PC-9 (cell line): ENCODE results near the gene MYO3B. TPM values are rescaled to one million over a fixed set of nuclear protein-coding genes. Genes with fewer than 3 reads are reported as not detected.
A peak's percentile ranks its signal among the peaks of the same experiment; 100 is the strongest.

Experiments
- BruUV-seq: library from RNA; stranded (reverse); fragments of 400-500 nt; replicated peaks from 2 replicates; lab custom pipeline; 2021; lab: Mats Ljungman, UMichigan
- CTCF ChIA-PET: fragments of 300-600 bp; sonication (Branson Sonifier 250); formaldehyde crosslinking; loops from one replicate; lab custom pipeline; 2022; ENCODE audit warnings: antibody characterized with exemption; lab: Charles Lee
- POLR2A ChIA-PET: fragments of 300-600 bp; sonication (Branson Sonifier 250); formaldehyde crosslinking; loops from one replicate; lab custom pipeline; 2022; ENCODE audit warnings: antibody characterized with exemption; ENCODE audit not compliant: unreplicated experiment; lab: Charles Lee
- DNase-seq, 2 experiments: peaks; one replicate each; pipeline versions ENCODE4 v3.0.0 to v3.0.0-alpha.2; 2015 to 2022; ENCODE audit warnings: mixed read lengths in 1 of 2
- H2AFZ ChIP-seq: fragments of 200-600 bp; sonication (generic); 2 replicates; pipeline ENCODE4 v1.8.1; 2017; ENCODE audit warnings: antibody characterized with exemption
- H3F3A ChIP-seq: fragments of 200-600 bp; sonication (generic); 2 replicates; pipeline ENCODE4 v1.8.1; 2017; ENCODE audit warnings: antibody characterized with exemption, mild to moderate bottlenecking, low read depth; ENCODE audit not compliant: insufficient read depth
- H3K27ac ChIP-seq: fragments of 200-600 bp; sonication (generic); 2 replicates; pipeline ENCODE4 v1.6.1; 2016; ENCODE audit warnings: mixed run types
- H3K27me3 ChIP-seq: fragments of 200-600 bp; sonication (generic); 2 replicates; pipeline ENCODE4 v1.6.1; 2016; ENCODE audit warnings: low read depth, mixed run types; ENCODE audit not compliant: insufficient read depth
- H3K36me3 ChIP-seq: fragments of 200-600 bp; sonication (generic); 2 replicates; pipeline ENCODE4 v1.6.1; 2016; ENCODE audit warnings: low read depth, mixed run types
- H3K4me1 ChIP-seq: fragments of 200-600 bp; sonication (generic); replicated peaks from 2 replicates; pipeline ENCODE4 v1.6.1; 2016; ENCODE audit warnings: mixed run types; ENCODE audit not compliant: insufficient read depth
- H3K4me2 ChIP-seq: fragments of 200-600 bp; sonication (generic); 2 replicates; pipeline ENCODE4 v1.6.1; 2017; ENCODE audit warnings: mixed run types
- H3K4me3 ChIP-seq: fragments of 200-600 bp; sonication (generic); 2 replicates; pipeline ENCODE4 v1.6.1; 2016; ENCODE audit warnings: mixed run types
- H3K79me2 ChIP-seq: fragments of 200-600 bp; sonication (generic); 2 replicates; pipeline ENCODE4 v1.6.1; 2017; ENCODE audit warnings: low read depth, mixed run types
- H3K9me2 ChIP-seq: fragments of 200-600 bp; sonication (generic); 2 replicates; pipeline ENCODE4 v1.8.1; 2017; ENCODE audit warnings: mild to moderate bottlenecking; ENCODE audit not compliant: insufficient read depth
- H3K9me3 ChIP-seq: fragments of 200-600 bp; sonication (generic); 2 replicates; pipeline ENCODE4 v1.8.1; 2016; ENCODE audit warnings: low read depth; ENCODE audit not compliant: insufficient read depth
- H4K20me1 ChIP-seq: fragments of 200-600 bp; sonication (generic); 2 replicates; pipeline ENCODE4 v1.8.1; 2017; ENCODE audit not compliant: insufficient read depth
- CTCF ChIP-seq: fragments of 200-600 bp; sonication (generic); conservative IDR thresholded peaks from 2 replicates; pipeline ENCODE4 v1.6.1; 2017; ENCODE audit warnings: mixed run types, antibody characterized with exemption, mild to moderate bottlenecking, moderate library complexity
- EZH2 ChIP-seq: fragments of 200-600 bp; sonication (generic); IDR thresholded peaks from 2 replicates; pipeline ENCODE4 v1.8.0; 2017; ENCODE audit warnings: antibody characterized with exemption, low read depth
- intact Hi-C: fragments of 100-400 bp; cut with micrococcal nuclease; formaldehyde crosslinking; loops from one replicate; pipeline ENCODE4 v1.10.0; 2022; ENCODE audit not compliant: unreplicated experiment
- total RNA-seq: library from RNA; stranded (reverse); gene quantifications from 2 replicates; pipeline ENCODE4 v1.2.3, GENCODE V29; 2021

MYO3B gene
- total RNA-seq, 1 experiment from 2014 or later, result 5.3 TPM

GRCh38 chr2:170339322-170339721, 161.4 kb downstream of the MYO3B start:
- intact Hi-C loops, result no loop called here
- Histone ChIP-seq H3K27ac (no peak overlapping the region), H3K27me3 (no peaks in the 10 kb centered on the region), H3K4me2 (peak overlapping the region; percentile 43; the same call in 1 of the 2 replicates), H4K20me1 (no peaks in the 10 kb centered on the region), H3K36me3 (no peaks in the 10 kb centered on the region), H3K9me2 (no peaks in the 10 kb centered on the region), H3K4me3 (no peak overlapping the region), H3K79me2 (no peaks in the 10 kb centered on the region), H3F3A (no peaks in the 10 kb centered on the region), H2AFZ (no peak overlapping the region), H3K9me3 (no peaks in the 10 kb centered on the region), H3K4me1 (peaks cover 14% of the 10 kb centered on the region)
- TF ChIP-seq CTCF, result no peak
- TF ChIP-seq EZH2, result no peak
- ChIA-PET POLR2A (no interaction called here), CTCF (no interaction called here)
- DNase-seq, result no peak
- no TSS peak for BruUV-seq

DNA sequence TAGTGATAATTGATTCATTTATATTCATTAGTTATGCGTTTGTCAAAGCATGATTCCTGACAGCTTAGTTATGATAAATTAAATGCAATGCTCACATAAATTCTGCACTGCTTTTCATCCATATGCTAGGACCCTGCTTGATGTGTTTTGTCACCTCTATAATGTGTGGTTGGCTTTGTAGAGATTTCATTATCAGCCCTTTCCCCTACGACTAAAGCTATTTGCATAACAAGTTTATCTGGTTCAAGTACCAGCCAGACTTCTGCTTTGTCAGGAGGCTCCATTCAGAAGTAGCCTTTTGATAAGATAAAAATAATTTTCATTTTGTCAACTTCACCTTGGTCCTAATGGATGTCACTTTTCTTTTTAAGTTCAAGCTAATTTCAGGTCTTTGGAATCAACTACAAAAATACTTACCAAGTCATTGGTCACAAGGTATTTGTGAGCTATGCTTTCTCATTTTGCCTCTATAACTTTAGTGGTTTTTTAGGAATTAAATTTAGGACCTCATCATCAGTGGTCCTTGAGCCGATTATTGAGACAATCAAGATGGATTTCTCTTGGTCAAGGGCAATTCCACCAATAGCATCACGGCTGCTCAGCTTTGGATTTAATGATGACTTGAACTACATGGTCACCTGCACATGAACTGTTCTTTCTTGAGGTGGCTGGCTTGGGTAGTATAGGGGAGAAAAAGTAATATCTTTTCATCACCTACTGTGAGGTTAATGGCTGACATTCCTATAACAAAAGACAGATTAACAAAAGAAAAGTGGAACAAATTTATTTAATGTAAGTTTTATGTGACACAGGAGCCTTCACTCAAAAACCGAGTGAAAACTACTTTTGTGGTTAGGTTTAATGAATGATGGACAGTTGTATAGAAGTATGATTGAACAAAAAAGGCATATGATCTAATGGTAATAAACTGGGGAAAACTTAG, 162.1 kb downstream of the MYO3B start:
- peak in 1 of 2 experiments; percentile 46 for DNase-seq
- Histone ChIP-seq H3K79me2 (no peaks in the 10 kb centered on the region), H3K36me3 (no peaks in the 10 kb centered on the region), H3K27ac (no peak overlapping the region), H3K4me2 (peak overlapping the region; percentile 43; the same call in 1 of the 2 replicates), H2AFZ (no peak overlapping the region), H3K27me3 (no peaks in the 10 kb centered on the region), H3K4me3 (no peak overlapping the region), H3K9me3 (no peaks in the 10 kb centered on the region), H3K4me1 (peaks cover 14% of the 10 kb centered on the region), H4K20me1 (no peaks in the 10 kb centered on the region), H3K9me2 (no peaks in the 10 kb centered on the region), H3F3A (no peaks in the 10 kb centered on the region)
- ChIA-PET CTCF (no interaction called here), POLR2A (no interaction called here)
- BruUV-seq, result no TSS peak
- intact Hi-C loops, result no loop called here
- TF ChIP-seq CTCF, result no peak
- no peak for TF ChIP-seq EZH2

DNA sequence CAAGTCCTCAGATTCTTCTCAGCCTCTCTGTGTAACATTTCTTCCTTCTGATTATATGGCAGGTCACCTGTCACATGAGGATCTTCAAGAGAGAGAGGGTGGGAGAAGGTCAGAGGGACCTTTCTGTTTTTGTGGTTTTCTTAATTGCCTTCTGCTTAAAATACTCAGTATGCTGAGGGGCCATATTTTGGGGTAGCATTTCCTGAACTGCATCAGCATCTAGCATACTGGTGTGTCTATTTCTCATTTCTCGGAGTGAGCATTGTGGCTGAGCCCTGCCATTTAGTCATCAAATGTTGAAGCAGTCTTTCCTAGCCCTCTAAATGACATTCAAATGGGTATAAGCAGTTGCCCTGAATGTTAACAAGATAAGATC, 162.7 kb downstream of the MYO3B start:
- no peaks in the 10 kb centered on the region for H4K20me1 ChIP-seq
- H3K27me3 ChIP-seq, result no peaks in the 10 kb centered on the region
- no peak for DNase-seq
- ChIA-PET CTCF (no interaction called here), POLR2A (no interaction called here)
- H2AFZ ChIP-seq, result no peak overlapping the region
- no TSS peak for BruUV-seq
- H3K4me2 ChIP-seq, result no peak overlapping the region
- no peak for TF ChIP-seq EZH2
- no peak for TF ChIP-seq CTCF
- no peaks in the 10 kb centered on the region for H3K9me3 ChIP-seq
- H3F3A ChIP-seq, result no peaks in the 10 kb centered on the region
- no peaks in the 10 kb centered on the region for H3K36me3 ChIP-seq
- H3K4me3 ChIP-seq, result no peak overlapping the region
- H3K27ac ChIP-seq, result no peak overlapping the region
- intact Hi-C loops, result no loop called here
- no peaks in the 10 kb centered on the region for H3K79me2 ChIP-seq
- peaks cover 14% of the 10 kb centered on the region for H3K4me1 ChIP-seq
- no peaks in the 10 kb centered on the region for H3K9me2 ChIP-seq
